Stomach (tissue), 4 donors: Measurements from ENCODE around the gene ADAD2.

Experiments
- POLR2A ChIP-seq, 4 donors: fragments of 450-650 bp; IDR thresholded peaks; one replicate each; pipeline ENCODE4 v1.6.1; 2016; ENCODE audit warnings: antibody characterized with exemption in 4 of 4, control low read depth in 2 of 4, mild to moderate bottlenecking in 1 of 4, moderate library complexity in 1 of 4
- TF ChIP-seq, protein P1 (sequence below), 7 experiments: fragments of 450-650 bp in 4 of 7; fragments of 200-600 bp in 3 of 7; sonication (generic) in 3 of 7; IDR thresholded peaks; one replicate each; pipeline ENCODE4 v1.5.1; 2016 to 2019; ENCODE audit warnings: antibody characterized with exemption in 7 of 7, control low read depth in 2 of 7, mild to moderate bottlenecking in 1 of 7

DNA sequence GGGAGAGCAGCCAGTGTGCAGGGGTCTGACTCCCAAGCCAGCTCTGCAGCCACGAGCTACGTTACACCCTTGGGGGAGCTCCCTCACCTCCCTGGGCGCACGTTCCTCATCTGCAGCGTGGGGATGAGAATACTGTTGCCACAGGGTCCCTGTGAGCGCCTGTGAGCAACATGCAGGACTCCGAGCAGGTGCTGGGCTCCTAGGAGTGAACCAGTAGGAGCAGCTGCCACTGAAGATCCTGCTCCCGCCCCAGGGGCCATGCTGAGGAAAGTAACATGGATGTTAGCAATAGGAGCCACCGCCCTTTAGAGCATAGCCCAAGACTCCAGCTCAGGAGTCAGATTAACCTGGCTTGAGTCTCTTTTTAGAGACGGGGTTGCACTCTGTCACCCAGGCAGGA, 29.9 kb upstream of the ADAD2 start:
- TF ChIP-seq, protein P1, sequence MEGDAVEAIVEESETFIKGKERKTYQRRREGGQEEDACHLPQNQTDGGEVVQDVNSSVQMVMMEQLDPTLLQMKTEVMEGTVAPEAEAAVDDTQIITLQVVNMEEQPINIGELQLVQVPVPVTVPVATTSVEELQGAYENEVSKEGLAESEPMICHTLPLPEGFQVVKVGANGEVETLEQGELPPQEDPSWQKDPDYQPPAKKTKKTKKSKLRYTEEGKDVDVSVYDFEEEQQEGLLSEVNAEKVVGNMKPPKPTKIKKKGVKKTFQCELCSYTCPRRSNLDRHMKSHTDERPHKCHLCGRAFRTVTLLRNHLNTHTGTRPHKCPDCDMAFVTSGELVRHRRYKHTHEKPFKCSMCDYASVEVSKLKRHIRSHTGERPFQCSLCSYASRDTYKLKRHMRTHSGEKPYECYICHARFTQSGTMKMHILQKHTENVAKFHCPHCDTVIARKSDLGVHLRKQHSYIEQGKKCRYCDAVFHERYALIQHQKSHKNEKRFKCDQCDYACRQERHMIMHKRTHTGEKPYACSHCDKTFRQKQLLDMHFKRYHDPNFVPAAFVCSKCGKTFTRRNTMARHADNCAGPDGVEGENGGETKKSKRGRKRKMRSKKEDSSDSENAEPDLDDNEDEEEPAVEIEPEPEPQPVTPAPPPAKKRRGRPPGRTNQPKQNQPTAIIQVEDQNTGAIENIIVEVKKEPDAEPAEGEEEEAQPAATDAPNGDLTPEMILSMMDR (IDR thresholded peaks at IDR 0.05), result no peak
- TF ChIP-seq POLR2A (IDR thresholded peaks at IDR 0.05), result no peak
